ENCODE results near the gene APOH.

APOH gene

DNA sequence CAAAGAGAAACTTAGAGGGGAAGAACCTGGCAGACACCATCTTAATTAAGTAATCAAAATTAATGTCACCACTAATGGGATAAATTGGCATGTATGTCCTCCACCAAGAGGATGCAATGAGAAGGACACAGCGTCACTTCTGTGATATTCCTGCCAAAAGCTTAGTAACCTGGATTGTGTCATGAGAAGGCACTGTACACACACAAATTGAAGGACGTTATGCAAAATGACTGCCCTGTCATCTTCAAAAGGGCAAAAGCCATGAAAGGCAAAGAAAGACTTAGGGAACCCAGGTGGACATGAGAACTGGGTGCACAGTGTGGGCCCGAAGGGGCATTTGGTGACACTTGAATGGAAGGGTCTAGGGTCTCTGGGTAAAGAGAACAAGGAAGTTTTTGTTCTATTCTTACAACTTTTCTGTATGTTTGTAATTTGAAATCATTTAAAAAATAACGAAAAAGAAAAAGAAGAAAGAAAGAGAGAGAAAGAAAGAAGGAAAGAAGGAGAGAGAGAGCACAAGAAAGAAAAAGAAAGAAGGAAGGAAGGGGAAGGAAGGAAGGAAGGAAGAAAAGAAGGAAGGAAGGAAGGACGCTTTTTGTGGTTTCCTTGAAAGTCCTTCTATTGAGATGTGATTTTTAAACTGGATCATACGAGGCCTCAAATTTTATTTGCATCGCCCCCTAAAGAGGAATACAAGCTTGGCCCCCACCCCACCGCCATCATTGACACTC is 4.0 kb upstream of the APOH start:
- no peak for DNase-seq

- no peak for DNase-seq
Measured at GRCh38 chr17:66230922-66231591, 1.8 kb upstream of the APOH start.

DNA sequence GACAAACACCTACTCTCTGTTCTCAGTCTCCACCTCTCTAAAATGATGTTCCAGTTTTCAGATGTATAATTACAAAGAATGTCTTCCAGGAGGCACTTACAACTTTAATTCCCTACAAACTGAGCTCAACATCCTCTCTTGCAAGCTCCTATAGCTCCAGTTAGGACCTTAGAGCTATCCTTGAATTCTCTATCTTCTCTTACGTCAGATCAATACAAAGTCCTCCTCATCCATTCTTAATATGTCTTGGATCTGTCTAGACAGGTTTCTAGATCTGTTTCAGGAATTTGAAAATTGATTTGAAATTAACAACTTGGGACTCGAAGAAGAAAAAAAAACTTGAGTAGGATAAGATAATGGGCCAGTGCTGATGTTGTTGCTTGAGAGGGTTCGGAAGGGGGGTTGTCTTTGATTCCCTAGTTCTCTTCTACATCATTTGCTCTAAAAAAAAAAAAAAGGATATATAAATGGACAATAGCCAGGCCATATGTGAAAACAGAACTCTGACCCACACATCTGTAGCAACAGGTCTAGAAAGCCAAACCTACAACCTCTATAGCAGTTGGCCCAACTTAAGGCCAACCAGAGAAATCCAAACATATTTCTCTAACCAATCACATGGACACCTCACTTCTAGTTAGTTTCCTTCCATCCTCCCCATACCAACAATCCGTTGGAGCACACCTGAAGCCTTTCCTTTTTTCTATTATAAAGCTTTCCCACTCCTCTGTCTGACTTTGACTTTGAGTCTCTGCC is 746 bp upstream of the APOH start:
- DNase-seq: no peak

- DNase-seq: no peak
Measured at GRCh38 chr17:66227212-66228045, 1.8 kb downstream of the APOH start.

DNA sequence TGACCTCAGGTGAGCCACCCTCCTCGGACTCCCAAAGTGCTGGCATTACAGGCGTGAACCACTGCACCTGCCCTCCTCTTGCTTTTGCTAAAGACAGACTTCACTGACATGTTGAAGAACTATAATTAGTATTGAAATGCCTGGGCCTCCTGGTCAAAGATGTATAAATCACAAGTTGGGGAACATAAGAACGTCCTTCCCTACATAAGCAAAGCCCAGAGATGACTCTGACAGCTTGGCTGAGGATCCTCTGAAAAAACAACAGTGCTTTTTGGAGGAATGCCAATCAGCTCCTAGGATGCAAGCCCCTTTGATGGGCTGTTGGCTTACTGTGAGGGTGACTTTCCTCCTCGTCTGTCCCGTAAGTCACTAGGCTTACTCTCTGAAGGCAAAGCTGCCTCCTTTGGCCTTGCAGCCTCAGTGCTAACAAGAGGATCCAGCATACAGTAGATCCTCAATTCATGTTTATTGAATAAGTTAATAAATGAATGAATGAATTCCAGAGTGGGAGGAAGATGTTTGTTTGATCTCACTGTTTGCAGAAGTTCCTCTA is 6.3 kb downstream of the APOH start:
- DNase-seq: no peak

GRCh38 chr17:66221755-66222530 is 7.3 kb downstream of the APOH start:
- no peak for DNase-seq

- DNase-seq: no peak
Measured at GRCh38 chr17:66221343-66221742, 7.9 kb downstream of the APOH start.

- no peak for DNase-seq
Measured at GRCh38 chr17:66220079-66220835, 9.0 kb downstream of the APOH start.

DNA sequence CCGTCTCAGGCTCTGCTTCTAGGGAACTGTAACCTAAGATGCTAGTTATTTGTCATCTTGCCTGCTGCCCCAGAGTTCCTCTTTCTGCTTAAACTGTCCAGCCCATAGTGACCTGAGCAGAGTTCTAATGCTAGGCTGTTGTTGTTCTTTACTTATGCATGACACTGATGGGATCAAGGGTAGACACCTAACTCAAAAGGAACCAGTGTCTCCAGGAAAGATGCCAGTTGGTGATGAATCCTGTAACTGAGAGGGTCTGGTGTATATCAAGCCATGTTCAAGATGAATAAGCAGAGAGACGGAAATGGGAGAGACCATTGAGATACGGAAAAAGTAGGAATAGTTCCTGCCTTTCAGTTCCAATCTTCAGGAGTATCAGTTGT is 13.7 kb downstream of the APOH start:
- DNase-seq: no peak

DNA sequence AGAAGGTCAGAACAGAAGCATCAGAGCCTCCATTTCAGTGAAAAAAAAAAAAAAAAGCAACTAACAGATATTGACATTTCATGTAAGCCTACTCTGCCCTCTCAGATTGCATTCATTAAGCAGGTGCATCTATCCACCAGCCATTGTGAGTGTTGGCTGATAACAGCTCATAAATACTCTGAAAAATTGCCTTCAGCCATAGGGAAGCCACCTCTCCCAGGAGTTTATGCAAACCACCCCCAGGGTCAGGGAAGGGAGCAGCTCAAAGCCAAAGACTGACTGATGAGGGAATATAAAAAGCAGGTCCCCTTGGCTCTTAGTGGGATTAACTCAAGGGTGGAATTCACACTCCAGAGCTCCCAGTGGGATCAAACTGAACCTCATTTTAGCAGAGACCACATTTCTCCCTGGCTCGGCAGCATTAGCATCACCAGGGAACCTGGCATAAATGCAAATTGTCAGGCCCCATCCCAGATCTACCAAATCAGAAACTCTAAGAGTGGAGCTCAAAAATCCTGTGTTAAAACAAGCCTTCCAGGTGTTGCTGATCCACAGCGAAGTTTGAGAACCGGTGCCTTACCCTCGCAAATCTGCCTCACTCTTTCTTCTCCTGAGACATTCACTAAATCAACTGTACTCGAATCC is 14.2 kb downstream of the APOH start:
- peak; percentile 65 for DNase-seq

- DNase-seq: no peak
Measured at GRCh38 chr17:66211047-66211810, 18.0 kb downstream of the APOH start.

GRCh38 chr17:66210208-66210574 is 19.0 kb downstream of the APOH start:
- no peak for DNase-seq

- DNase-seq: no peak
Measured at GRCh38 chr17:66207936-66208335, 21.3 kb downstream of the APOH start.

DNA sequence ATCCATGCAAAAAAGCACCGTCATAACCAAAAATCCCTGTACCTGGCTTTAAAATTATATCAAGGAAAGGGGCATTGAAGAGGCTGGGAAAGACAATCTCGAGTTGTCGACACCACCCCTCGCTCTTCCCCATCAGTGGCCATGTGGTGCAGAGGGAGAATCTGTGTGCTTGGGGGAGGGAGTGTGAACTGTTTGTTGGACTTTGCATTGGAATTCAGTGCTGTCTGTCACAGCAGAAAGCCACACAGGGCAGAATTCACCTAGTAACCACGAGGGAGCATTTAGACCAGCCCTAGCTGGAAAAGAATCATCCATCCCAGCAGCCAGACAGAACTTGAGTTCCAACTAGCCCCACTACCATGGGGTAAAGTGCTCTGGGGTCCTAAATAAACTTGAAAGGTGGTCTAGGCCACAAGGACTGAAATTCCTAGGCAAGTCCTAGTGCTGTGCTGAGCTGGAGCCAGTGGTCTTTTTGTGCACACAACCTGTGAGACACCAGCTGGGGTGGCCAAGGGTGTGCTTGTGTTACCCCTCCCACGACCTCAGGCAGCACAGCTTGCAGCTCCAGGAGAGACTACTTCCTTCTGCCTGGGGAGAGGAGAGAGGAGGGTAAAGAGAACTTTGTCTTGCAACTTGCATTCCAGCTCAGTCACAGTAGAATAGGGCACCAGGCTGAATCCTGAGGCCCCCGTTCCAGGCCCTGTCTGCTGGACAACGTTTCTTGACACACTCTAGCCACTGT is 25.8 kb downstream of the APOH start:
- no peak for DNase-seq

- DNase-seq: peak; percentile 57
Measured at GRCh38 chr17:66200685-66201092, 28.5 kb downstream of the APOH start.

- DNase-seq: no peak
Measured at GRCh38 chr17:66198242-66198641, 31.0 kb downstream of the APOH start.

DNA sequence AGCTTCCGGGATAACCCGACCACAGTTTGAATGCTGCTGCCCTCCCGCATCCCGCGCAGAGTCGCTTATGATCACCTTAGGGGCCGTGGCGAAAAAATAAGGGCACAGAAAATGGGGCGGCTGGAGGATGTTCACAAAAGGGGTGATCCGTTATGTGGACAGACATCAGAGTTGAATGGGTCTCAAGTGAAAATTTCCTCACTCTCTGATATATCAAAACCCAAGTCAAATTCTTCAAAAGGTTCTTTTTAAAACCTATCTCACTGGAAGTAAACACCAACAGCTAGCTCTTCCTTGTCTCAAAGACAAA is 36.9 kb downstream of the APOH start:
- no peak for DNase-seq

DNA sequence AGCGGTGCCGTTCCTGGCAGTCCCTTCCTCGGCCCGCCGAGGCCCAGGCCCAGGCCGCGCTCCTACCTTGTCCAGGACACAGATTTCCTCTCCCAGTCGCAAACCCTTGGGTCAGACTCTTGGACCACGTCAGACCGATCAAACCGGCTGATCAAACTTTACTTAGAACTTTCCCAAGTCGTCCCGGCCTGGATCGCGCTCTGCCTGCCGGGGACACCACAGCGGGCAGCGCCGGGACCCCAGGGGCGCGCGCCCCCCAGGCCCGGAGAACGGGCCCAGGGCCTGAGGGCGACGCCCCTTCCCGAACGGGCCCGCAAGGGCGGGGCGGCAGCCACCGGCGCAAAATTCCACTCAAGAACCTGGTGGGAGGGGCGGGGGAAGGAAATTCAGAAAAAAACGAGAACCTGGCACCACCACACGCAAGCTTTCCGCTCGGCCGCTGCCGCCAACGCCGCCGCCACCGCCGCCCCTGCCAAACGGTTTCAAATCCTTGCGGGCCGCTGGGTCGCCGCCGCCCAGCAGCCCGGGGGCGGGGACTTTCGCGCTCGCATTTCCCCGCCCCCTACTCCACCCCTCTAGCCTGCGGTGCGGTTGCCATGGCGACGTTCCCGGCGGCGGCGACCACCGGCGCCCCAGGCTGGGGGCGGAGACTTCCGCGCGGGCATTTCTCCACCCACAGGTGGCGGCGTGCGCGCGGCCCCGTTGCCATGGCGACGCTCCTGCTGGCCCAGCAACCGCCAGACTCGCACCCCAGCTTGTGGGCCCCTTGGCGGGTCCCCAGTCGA is 37.4 kb downstream of the APOH start, which contains the start of gene CEP112:
CEP112 (minus strand) TSS at position 541 of the 785 bp plus-strand sequence.
- peak; percentile 51 for DNase-seq

Measured in DMS153 (cell line).